ENCODE results near the gene C12orf57.

The C12orf57 gene

GRCh38 chr12:6919588-6919987 lies 24.2 kb upstream of the C12orf57 start:
- DNase-seq = no peak

GRCh38 chr12:6921539-6921938 lies 22.3 kb upstream of the C12orf57 start:
- DNase-seq = no peak

GRCh38 chr12:6921996-6922946 lies 21.6 kb upstream of the C12orf57 start:
- DNase-seq = no peak

GRCh38 chr12:6923003-6923732 lies 20.7 kb upstream of the C12orf57 start:
- DNase-seq = no peak

GRCh38 chr12:6923851-6924250 lies 20.0 kb upstream of the C12orf57 start:
- no peak for DNase-seq

GRCh38 chr12:6925239-6925539 lies 18.6 kb upstream of the C12orf57 start:
- DNase-seq = no peak

GRCh38 chr12:6925540-6926279 lies 18.1 kb upstream of the C12orf57 start:
- no peak for DNase-seq

GRCh38 chr12:6927379-6928021 lies 16.3 kb upstream of the C12orf57 start, which contains the start of gene ATN1:
Gene ATN1, plus strand, starts transcription at chr12:6927959. Its CDS starts 6,043 bp downstream, at chr12:6934002.
- DNase-seq = no peak

GRCh38 chr12:6928022-6928702 lies 15.7 kb upstream of the C12orf57 start:
- DNase-seq = no peak

- DNase-seq = no peak
Observed at GRCh38 chr12:6928703-6929407, 15.0 kb upstream of the C12orf57 start.

- DNase-seq = no peak
Observed at GRCh38 chr12:6929466-6930452, 14.1 kb upstream of the C12orf57 start.

- DNase-seq = no peak
Observed at GRCh38 chr12:6932766-6933165, 11.1 kb upstream of the C12orf57 start.

- DNase-seq = no peak
Observed at GRCh38 chr12:6934110-6934509, 9.7 kb upstream of the C12orf57 start.

GRCh38 chr12:6935371-6936193 lies 8.2 kb upstream of the C12orf57 start:
- no peak for DNase-seq

GRCh38 chr12:6936194-6936635 lies 7.6 kb upstream of the C12orf57 start:
- no peak for DNase-seq

- no peak for DNase-seq
Observed at GRCh38 chr12:6936636-6937480, 7.0 kb upstream of the C12orf57 start.

GRCh38 chr12:6937481-6938352 lies 6.1 kb upstream of the C12orf57 start:
- DNase-seq = peak; percentile 91
